Measurements from ENCODE around the gene BIVM. TPM values are rescaled to one million over a fixed set of nuclear protein-coding genes. Genes with fewer than 3 reads are reported as not detected.

The BIVM gene
- total and polyA plus RNA-seq, 2 experiments from 2014 or later = 3.2 to 4.2 TPM

GRCh38 chr13:102777736-102778135 is 21.2 kb upstream of the BIVM start (continued):
- no peak for TF ChIP-seq CREB1 (CRISPR knock-in tag; IDR thresholded peaks at IDR 0.05; ENCODE audit: low read depth)

DNA sequence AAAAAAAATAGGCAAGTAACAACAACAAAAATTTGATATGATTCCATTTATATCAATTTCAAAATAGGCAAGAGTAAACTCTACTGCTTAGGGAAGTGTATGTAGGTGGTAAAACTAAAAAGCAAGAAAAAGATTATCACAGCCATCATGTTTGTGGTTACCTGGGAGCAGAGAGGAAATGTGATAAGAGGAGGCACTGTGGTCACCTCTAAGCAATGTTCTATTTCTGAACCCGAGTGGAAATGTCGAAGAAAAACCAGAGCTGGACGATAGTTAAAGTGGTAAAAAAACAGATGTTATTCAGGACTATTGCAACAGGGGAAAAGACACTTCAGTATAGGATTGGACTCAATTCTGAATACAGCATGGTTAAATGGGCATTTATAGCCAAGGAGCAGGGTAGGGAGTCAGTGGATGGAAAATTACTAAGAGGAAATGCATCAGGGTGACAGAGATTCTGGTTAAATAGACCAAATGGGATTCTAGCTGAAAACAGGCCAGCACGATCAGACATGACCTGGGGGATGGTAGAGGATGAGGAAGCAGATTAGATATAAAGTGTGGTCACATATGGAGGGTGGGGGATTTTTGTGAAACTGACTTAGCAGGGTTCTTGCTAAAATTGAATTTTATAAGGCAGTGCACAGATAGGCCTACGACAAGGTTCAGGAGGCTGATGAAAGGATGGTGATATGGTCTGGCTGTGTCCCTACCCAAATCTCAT is 19.3 kb upstream of the BIVM start:
- Mint-ChIP-seq H3K27ac (no peak overlapping the region), H3K9me3 (peaks cover 21% of the 10 kb centered on the region), H3K36me3 (ENCODE audit: low read depth) (peaks cover 32% of the 10 kb centered on the region), H3K4me1 (peaks cover 12% of the 10 kb centered on the region), H3K27me3 (ENCODE audit: insufficient read depth, low read depth, poor library complexity) (peaks cover under 1% of the 10 kb centered on the region), H3K4me3 (no peak overlapping the region)
- no peak for DNase-seq (ENCODE audit: low spot score)
- Histone ChIP-seq H3K4me1 (ENCODE audit: insufficient read depth) (peaks cover 5% of the 10 kb centered on the region; the same call in 1 of the 2 replicates), H3K27me3 (ENCODE audit: insufficient read depth) (peaks cover 2% of the 10 kb centered on the region; the same call in 1 of the 2 replicates), H3K4me3 (no peak overlapping the region), H3K36me3 (ENCODE audit: insufficient read depth) (peaks cover 4% of the 10 kb centered on the region; the same call in 1 of the 2 replicates), H3F3A (replicated peaks; ENCODE audit: low read depth) (no peaks in the 10 kb centered on the region), H3K27ac (ENCODE audit: low read depth) (no peak overlapping the region), H2AFZ (no peak overlapping the region), H3K79me2 (replicated peaks; ENCODE audit: insufficient read depth) (no peaks in the 10 kb centered on the region), H4K20me1 (replicated peaks; ENCODE audit: insufficient read depth) (no peaks in the 10 kb centered on the region), H3K4me2 (no peak overlapping the region), H3K9me2 (ENCODE audit: insufficient read depth) (no peaks in the 10 kb centered on the region)
- TF ChIP-seq CTCF (conservative IDR thresholded peaks at IDR 0.05; ENCODE audit: low read depth in 2 of 2) (no peak), JUNB (IDR thresholded peaks at IDR 0.05; ENCODE audit: unreplicated experiment) (no peak), NANOG (IDR thresholded peaks at IDR 0.05; ENCODE audit: borderline replicate concordance) (no peak), EZH2phosphoT487 (IDR thresholded peaks at IDR 0.05; ENCODE audit: unreplicated experiment) (no peak), ZNF114 (CRISPR knock-in tag; IDR thresholded peaks at IDR 0.05) (no peak), EZH2 (IDR thresholded peaks at IDR 0.05; ENCODE audit: low read depth, unreplicated experiment) (no peak), POLR2AphosphoS5 (IDR thresholded peaks at IDR 0.05; ENCODE audit: low read depth) (no peak), ETS1 (IDR thresholded peaks at IDR 0.05) (no peak), CREB1 (CRISPR knock-in tag; IDR thresholded peaks at IDR 0.05; ENCODE audit: low read depth) (no peak), ZNF331 (CRISPR knock-in tag; IDR thresholded peaks at IDR 0.05; ENCODE audit: low read depth) (no peak)
- TF ChIP-seq, protein P1, sequence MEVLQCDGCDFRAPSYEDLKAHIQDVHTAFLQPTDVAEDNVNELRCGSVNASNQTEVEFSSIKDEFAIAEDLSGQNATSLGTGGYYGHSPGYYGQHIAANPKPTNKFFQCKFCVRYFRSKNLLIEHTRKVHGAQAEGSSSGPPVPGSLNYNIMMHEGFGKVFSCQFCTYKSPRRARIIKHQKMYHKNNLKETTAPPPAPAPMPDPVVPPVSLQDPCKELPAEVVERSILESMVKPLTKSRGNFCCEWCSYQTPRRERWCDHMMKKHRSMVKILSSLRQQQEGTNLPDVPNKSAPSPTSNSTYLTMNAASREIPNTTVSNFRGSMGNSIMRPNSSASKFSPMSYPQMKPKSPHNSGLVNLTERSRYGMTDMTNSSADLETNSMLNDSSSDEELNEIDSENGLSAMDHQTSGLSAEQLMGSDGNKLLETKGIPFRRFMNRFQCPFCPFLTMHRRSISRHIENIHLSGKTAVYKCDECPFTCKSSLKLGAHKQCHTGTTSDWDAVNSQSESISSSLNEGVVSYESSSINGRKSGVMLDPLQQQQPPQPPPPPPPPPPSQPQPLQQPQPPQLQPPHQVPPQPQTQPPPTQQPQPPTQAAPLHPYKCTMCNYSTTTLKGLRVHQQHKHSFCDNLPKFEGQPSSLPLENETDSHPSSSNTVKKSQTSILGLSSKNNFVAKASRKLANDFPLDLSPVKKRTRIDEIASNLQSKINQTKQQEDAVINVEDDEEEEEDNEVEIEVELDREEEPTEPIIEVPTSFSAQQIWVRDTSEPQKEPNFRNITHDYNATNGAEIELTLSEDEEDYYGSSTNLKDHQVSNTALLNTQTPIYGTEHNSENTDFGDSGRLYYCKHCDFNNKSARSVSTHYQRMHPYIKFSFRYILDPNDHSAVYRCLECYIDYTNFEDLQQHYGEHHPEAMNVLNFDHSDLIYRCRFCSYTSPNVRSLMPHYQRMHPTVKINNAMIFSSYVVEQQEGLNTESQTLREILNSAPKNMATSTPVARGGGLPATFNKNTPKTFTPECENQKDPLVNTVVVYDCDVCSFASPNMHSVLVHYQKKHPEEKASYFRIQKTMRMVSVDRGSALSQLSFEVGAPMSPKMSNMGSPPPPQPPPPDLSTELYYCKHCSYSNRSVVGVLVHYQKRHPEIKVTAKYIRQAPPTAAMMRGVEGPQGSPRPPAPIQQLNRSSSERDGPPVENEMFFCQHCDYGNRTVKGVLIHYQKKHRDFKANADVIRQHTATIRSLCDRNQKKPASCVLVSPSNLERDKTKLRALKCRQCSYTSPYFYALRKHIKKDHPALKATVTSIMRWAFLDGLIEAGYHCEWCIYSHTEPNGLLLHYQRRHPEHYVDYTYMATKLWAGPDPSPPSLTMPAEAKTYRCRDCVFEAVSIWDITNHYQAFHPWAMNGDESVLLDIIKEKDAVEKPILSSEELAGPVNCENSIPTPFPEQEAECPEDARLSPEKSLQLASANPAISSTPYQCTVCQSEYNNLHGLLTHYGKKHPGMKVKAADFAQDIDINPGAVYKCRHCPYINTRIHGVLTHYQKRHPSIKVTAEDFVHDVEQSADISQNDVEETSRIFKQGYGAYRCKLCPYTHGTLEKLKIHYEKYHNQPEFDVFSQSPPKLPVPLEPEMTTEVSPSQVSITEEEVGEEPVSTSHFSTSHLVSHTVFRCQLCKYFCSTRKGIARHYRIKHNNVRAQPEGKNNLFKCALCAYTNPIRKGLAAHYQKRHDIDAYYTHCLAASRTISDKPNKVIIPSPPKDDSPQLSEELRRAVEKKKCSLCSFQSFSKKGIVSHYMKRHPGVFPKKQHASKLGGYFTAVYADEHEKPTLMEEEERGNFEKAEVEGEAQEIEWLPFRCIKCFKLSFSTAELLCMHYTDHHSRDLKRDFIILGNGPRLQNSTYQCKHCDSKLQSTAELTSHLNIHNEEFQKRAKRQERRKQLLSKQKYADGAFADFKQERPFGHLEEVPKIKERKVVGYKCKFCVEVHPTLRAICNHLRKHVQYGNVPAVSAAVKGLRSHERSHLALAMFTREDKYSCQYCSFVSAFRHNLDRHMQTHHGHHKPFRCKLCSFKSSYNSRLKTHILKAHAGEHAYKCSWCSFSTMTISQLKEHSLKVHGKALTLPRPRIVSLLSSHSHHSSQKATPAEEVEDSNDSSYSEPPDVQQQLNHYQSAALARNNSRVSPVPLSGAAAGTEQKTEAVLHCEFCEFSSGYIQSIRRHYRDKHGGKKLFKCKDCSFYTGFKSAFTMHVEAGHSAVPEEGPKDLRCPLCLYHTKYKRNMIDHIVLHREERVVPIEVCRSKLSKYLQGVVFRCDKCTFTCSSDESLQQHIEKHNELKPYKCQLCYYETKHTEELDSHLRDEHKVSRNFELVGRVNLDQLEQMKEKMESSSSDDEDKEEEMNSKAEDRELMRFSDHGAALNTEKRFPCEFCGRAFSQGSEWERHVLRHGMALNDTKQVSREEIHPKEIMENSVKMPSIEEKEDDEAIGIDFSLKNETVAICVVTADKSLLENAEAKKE (CRISPR knock-in tag; IDR thresholded peaks at IDR 0.05) = no peak
- TF ChIP-seq, protein P2, sequence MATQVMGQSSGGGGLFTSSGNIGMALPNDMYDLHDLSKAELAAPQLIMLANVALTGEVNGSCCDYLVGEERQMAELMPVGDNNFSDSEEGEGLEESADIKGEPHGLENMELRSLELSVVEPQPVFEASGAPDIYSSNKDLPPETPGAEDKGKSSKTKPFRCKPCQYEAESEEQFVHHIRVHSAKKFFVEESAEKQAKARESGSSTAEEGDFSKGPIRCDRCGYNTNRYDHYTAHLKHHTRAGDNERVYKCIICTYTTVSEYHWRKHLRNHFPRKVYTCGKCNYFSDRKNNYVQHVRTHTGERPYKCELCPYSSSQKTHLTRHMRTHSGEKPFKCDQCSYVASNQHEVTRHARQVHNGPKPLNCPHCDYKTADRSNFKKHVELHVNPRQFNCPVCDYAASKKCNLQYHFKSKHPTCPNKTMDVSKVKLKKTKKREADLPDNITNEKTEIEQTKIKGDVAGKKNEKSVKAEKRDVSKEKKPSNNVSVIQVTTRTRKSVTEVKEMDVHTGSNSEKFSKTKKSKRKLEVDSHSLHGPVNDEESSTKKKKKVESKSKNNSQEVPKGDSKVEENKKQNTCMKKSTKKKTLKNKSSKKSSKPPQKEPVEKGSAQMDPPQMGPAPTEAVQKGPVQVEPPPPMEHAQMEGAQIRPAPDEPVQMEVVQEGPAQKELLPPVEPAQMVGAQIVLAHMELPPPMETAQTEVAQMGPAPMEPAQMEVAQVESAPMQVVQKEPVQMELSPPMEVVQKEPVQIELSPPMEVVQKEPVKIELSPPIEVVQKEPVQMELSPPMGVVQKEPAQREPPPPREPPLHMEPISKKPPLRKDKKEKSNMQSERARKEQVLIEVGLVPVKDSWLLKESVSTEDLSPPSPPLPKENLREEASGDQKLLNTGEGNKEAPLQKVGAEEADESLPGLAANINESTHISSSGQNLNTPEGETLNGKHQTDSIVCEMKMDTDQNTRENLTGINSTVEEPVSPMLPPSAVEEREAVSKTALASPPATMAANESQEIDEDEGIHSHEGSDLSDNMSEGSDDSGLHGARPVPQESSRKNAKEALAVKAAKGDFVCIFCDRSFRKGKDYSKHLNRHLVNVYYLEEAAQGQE (IDR thresholded peaks at IDR 0.05; ENCODE audit: unreplicated experiment) = no peak
- ATAC-seq = no peak
